Suppressor macrophage treated with lipopolysaccharide for 4 hours (primary cell): ENCODE measurements around the gene SENP5.
"Not testable (repeated sequence)": the region's sequence is repeated elsewhere in the genome, so short reads cannot be mapped to it uniquely, and the experiment has no call there.

ENCODE experiments used
- DNase-seq: peaks from one replicate; pipeline ENCODE4 v3.0.0-alpha.2; 2020

The SENP5 gene

GRCh38 chr3:196942915-196943277, 75.2 kb downstream of the SENP5 start:
- peak; percentile 16 for DNase-seq

DNA sequence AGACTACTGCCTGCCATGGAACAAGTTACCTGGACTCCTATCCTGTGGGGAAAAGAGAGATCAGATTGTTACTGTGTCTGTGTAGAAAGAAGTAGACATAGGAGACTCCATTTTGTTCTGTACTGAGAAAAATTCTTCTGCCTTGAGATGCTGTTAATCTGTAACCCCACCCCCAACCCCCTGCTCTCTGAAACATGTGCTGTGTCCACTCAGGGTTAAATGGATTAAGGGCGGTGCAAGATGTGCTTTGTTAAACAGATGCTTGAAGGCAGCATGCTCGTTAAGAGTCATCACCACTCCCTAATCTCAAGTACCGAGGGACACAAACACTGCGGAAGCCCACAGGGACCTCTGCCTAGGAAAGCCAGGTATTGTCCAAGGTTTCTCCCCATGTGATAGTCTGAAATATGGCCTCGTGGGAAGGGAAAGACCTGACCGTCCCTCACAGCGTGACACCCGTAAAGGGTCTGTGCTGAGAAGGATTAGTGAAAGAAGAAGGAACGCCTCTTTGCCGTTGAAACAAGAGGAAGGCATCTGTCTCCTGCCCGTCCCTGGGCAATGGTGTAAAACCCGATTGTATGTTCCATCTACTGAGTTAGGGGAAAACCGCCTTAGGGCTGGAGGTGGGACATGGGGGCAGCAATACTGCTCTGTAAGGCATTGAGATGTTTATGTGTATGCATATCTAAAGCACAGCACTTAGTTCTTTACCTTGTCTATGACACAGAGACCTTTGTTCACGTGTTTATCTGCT, 76.5 kb downstream of the SENP5 start:
- DNase-seq, result not testable (repeated sequence)

DNA sequence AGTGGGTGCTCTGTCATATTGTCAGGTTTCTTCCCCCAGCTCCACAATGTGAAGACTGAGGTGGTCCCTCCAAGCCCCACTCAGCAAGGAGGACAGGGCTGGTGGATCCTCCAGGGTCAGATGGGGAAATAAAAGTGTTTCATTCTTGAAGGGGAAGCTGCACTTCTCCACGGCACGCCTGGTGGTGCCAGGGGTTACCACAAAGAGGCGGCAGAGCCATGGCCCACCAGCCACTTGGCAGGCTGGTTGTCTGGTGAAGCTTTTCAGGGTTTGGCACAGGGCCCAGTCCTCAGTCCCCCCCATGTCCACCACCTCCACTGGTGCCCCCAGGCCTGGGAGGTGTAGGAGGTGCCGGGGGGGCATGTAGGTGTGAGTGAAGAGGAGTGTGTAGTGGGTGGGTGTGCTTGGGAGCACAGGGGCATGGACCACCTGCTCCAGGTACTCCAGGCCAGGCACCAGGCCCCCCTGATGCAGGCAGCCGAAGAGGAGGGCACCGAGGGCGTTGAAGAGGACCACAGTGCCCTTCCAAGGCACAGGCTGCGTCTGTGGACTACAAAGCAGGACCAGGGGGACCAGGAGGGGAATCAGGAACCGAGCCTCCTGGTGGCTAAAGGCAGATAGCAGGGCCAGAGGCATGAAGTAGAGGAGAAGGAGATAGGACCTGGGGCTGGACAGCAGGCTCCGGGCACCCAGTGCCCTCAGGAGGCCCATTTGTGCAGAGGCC, 79.6 kb downstream of the SENP5 start:
- DNase-seq, result no peak

- no peak for DNase-seq
Observed at GRCh38 chr3:196947860-196948441, 80.2 kb downstream of the SENP5 start.

GRCh38 chr3:196948442-196949284, 80.9 kb downstream of the SENP5 start:
- DNase-seq, result no peak

DNA sequence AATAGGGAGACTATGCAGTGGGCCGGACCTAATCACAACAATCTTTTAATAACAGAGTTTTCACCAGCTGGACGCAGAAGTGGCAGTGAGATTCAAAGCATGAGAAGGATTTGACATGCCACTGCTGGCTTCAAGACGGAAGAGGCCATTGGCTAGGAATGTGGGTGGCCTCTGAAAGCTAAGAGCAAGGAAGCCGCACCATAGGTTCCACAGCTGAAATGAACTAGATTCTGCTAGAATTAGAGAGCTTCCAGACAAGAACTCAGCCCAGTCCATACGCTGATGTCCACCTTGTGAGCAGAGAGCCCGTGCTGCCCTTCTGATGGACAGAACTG, 81.5 kb downstream of the SENP5 start:
- DNase-seq, result no peak

GRCh38 chr3:196949750-196950149, 82.0 kb downstream of the SENP5 start:
- DNase-seq, result no peak

GRCh38 chr3:196951371-196951770, 83.7 kb downstream of the SENP5 start:
- no peak for DNase-seq

DNA sequence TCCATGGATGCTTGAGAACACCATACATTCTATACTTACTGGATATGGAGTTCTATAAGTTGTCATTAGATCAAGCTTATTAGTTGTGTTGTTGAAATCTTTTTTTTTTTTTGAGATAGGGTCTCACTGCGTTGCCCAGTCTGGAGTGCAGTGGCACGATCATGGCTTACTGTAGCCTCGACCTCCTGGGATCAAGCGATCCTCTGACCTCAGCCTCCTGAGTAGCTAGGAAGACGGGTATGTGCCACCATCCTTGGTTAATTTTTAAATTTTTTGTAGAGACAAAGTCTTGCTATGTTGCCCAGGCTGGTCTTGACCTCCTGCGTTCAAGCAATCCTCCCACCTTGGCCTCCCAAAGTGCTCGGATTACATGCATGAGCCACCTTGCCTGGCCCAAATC, 87.1 kb downstream of the SENP5 start:
- no peak for DNase-seq

DNA sequence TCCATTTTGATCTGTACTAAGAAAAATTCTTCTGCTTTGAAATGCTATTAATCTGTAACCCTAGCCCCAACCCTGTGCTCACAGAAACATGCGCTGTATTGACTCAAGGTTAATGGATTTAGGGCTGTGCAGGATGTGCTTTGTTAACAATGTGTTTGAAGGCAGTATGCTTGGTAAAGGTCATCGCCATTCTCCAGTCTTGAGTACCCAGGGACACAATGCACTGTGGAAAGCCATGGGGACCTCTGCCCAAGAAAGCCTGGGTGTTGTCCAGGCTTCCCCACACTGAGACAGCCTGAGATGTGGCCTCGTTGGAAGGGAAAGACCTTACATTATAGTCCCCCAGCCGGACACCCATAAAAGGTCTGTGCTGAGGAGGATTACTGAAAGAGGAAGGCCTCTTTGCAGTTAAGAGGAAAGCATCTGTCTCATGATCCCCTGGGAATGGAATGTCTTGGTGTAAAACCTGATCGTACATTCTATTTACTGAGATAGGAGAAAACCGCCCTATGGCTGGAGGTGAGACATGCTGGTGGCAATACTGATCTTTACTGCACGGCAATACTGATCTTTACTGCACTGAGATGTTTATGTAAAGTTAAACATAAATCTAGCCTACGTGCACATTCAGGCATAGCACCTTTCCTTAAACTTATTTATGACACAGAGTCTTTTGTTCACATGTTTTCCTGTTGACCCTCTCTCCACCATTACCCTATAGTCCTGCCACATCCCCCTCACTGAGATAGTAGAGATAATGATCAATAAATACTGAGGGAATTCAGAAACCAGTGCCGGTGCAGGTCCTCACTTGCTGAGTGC, 94.6 kb downstream of the SENP5 start:
- no peak for DNase-seq

DNA sequence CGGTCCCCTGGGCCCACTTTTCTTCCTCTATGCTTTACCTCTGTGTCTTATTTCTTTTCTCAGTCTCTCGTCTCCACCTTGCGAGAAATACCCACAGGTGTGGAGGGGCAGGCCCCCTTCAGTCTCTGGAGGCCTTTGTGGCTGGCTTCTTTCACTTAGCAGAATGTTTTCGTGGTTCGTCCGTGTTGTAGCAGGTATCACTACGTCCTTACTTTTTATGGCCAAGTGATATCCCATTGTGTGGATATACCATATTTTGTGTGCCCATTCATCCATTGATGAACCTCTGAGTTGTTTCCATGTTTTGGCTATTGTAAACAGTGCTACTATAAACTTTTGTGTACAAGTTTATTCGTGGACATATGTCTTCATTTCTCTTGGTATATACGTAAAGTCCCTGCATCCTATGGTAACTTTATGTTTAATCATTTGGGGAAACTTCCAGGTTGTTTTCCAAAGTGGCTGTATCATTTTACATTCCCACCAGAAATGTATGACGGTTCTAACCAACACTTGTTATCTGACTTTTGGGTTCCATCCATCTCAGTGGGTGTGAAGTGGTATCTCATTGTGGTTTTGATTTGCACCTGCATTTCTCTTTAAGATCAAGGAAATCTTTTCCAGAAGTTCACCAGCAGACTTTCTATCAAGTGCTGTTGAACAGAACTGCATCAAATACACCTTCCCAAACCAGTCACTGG, 95.4 kb downstream of the SENP5 start:
- DNase-seq, result no peak

- no peak for DNase-seq
Observed at GRCh38 chr3:196963631-196963953, 95.9 kb downstream of the SENP5 start.

- DNase-seq, result no peak
Observed at GRCh38 chr3:196965112-196965803, 97.5 kb downstream of the SENP5 start.

- no peak for DNase-seq
Observed at GRCh38 chr3:196965804-196966173, 98.1 kb downstream of the SENP5 start.

DNA sequence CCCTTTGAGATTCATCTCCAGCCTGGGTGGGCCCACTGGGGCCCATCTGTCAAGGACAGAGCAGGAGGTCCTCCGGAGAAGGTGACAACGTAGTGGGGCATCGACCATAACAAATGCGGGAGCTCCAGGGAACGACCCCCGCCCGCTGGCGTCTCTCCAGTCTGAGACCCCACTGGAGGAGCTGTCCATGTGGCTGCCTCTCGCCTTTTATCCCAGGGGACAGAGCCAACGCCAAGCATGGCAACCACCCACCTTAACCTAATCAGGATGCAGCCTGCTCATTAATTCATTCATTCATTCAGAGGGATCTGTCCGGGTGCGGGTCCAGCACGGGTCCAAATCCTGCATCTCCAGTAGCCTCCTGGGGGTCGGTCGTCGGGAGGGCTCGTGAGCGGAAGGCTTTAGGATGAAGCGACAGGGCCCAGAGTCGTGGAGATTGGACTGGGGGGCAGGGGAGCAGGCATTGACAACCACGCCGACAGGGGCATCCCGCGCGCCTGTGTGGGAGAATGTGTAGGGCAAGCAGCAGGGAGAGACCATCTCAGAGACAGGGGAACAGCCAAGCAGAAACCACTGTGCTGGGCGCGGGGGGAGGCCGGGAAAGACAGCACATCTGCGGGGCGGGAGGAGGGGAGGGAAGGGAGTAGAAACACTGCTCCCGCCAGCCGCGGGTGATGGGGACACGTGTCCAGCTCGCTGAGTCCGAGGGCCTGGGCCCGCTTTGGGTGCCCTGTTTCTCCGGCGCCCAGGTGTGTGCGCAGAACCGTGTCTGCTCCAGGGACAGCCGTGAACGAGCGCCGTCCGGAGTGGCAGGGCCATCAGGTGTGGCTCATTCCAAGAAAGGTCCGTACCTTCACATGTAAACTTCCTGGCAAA, 99.0 kb downstream of the SENP5 start:
- no peak for DNase-seq

- DNase-seq, result no peak
Observed at GRCh38 chr3:196967412-196968232, 99.9 kb downstream of the SENP5 start.

GRCh38 chr3:196968233-196969133, 100.8 kb downstream of the SENP5 start, which contains the start of gene PIGZ:
TSS of gene PIGZ (minus strand) at chr3:196968833. CDS start at chr3:196952031, 16,802 bp downstream.
- peak; percentile 62 for DNase-seq

DNA sequence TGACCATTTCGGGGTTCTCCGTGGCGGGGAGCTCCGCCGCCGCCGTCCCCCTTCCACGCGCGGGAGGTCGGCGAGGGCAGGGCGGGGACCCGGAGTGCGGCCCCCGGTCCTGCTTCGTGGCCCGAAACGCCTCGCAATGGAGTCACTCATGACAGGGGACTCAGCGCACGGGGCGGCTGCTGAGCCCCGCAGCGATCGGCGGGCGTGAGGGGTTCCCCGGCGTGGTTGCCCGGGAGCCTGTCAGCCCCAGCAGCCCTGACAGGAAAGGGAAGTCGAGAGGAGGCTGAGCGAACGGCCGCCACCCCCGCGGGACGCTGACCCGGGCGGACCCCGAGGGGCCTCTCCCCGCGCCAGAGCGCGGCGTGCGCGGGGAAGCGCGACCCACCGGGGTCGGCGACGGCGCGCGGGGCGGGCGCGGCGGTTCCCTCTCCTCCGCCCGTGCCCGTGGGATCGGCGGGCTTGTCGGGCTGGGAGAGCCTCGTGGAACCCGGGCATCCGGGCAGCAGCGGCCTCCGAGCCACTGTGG, 101.5 kb downstream of the SENP5 start:
- peak; percentile 69 for DNase-seq
